Stimulated activated CD4-positive, alpha-beta T cell treated with anti-CD3 and anti-CD28 coated beads, Interleukin-4, amount 100 ng/mL, for 48 hours (primary cell): Measurements from ENCODE around the gene NTNG1.

ENCODE experiments used
- DNase-seq, 2 donors: peaks; one replicate each; pipeline ENCODE4 v3.0.0-alpha.2; 2020; ENCODE audit warnings: low read depth in 2 of 2

NTNG1 gene

GRCh38 chr1:107405236-107405635 is 264.4 kb downstream of the NTNG1 start:
- no peak for DNase-seq

DNA sequence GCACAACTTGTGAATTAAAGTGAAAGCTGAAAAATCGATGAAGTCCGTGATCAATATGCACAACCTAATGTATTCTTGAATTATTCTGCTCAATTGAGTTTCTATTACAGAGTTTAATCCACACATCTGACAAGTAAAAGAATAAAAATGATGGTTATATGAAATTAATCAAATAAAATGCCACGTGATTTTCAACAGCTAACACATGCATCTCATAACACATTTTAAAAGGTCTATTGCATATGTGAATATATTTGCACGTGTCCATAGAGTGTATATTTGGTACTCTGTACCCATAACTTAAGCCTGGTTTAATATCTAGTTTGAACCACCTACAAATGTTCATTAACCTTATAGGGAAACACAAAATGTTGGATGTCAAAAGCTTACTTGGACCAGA is 266.2 kb downstream of the NTNG1 start:
- no peak for DNase-seq

GRCh38 chr1:107413546-107413945 is 272.7 kb downstream of the NTNG1 start:
- no peak for DNase-seq

DNA sequence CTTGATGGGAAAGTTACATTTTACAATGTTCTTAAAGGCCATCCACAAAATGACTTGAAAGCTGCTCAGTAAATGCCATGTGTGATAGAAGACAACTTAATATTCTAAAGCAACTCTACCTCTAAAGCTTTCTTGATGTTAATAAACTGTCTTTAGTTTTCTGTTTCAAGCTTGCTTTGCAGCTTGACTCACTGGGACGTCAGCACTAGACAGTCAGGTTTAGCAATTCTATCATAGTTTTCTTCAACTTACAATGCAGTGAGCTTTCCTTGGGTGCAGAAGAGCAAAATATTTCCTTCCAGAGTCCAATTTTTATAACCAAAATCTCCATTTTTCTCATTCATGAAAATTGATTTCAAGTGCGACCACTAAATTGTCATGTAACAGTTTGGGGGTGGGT is 273.1 kb downstream of the NTNG1 start:
- DNase-seq: no peak

GRCh38 chr1:107414550-107414949 is 273.7 kb downstream of the NTNG1 start:
- no peak for DNase-seq

DNA sequence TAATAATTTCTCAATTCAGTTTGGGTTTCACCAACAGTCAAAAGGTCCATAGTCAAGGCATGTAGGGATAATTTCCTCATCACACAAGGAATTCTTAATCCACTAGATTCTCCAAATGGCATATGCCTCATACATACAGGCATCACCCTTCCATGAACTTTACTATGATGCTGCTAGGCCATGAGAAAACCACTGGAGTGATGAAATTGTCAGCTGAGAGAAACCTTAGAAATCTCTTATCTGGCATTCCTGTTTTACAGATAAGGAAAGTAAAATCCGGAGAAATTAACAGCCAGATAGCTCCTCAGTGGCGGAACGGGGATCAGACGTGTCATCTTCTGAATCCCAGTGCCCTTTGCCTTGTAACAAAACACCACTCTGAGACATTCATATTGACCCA is 274.4 kb downstream of the NTNG1 start:
- DNase-seq: no peak

DNA sequence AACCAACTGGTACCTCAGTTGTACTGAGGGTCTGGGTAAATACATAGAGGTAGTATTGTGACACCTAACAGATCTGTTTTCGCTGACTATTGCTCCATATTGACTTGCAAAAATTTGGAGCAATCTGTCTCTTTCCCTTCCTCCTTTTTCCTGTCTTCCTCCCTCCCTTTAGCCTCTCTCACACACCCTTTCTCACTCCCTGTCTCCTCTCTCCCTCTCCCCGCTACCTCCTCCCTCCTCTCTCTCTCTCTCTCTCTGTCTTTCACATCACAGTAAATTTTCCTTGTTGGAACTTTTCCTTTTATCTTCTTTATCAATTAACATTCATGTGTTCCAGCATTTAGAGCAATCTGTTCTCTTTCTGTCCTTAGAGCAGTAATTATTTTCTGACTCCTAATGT is 278.2 kb downstream of the NTNG1 start:
- no peak for DNase-seq

GRCh38 chr1:107422901-107423300 is 282.1 kb downstream of the NTNG1 start:
- DNase-seq: no peak

- peak in 1 of 2 donors; percentile 3 for DNase-seq
Measured at GRCh38 chr1:107430540-107431228, 289.8 kb downstream of the NTNG1 start.

DNA sequence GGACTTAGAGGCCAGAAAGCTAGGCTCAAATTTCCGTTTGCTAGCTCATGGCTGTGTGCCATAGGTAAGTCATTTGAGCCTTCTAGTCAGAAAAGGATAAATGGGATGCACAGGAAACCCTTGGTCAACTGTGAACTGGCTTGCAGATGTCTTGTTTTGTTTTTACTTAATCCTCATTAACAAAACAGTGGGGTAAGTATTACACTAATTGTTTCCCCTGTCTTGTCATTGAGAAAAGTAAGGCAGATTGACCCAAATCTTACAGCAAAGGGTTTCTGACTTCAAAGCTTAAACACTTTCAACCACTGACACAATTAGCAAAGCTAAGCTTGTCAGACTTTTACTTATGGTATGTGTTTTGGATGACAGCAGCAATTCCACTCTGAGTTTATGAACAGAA is 291.3 kb downstream of the NTNG1 start:
- no peak for DNase-seq

GRCh38 chr1:107433068-107433467 is 292.2 kb downstream of the NTNG1 start:
- no peak for DNase-seq

- DNase-seq: no peak
Measured at GRCh38 chr1:107433635-107434360, 293.0 kb downstream of the NTNG1 start.

- DNase-seq: no peak
Measured at GRCh38 chr1:107434361-107434693, 293.5 kb downstream of the NTNG1 start.

DNA sequence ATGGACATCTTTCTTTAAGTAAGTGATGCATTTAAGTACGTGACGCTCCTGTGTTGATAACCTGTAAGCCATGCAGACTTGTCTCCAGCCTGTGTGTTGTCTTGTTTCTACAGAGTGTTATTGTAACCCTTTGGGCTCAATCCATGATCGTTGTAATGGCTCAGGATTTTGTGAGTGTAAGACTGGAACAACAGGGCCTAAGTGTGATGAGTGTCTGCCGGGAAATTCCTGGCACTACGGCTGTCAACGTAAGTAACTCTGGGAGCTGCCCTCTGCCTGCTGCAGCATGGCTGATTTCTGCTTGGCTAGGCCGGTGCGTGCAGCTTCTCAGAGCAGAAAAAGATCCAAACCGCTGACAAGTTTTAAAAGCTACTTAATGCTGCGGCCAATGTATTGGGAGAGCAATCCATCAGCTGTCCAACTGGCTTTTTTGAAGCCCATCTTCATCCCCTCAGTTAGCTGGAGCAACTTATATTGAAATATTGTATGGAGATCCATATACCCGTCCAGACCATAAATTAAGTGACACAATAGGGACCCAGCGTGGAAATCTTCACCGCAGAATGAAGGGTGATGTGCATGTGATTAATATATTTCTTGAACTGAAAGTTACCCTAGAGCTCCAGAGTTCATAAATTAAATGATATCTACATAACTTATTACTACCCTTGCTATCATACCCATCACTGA is 295.9 kb downstream of the NTNG1 start:
- DNase-seq: no peak

DNA sequence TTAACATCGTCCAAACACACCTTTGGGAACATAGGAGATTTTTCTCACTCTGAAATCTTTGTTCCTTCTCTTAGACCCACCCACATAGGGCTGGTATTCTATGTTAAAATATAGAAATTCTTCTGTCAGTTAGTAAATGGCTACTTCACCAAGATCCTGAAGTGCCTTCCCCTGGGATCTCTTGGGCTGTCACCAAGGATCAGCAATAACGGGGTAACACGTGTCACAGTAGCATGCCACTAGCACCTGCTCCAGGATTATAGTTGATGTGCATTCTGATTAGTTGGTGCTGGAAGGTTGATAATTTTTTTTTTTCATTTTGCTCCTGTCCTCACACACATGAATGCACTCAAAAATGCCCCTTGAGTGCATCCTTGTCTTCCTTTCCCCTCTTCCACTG is 298.7 kb downstream of the NTNG1 start:
- DNase-seq: no peak

- no peak for DNase-seq
Measured at GRCh38 chr1:107442551-107442950, 301.7 kb downstream of the NTNG1 start.

- no peak for DNase-seq
Measured at GRCh38 chr1:107443027-107443426, 302.2 kb downstream of the NTNG1 start.

GRCh38 chr1:107443860-107444259 is 303.0 kb downstream of the NTNG1 start:
- DNase-seq: no peak

- DNase-seq: no peak
Measured at GRCh38 chr1:107444302-107444701, 303.5 kb downstream of the NTNG1 start.

- no peak for DNase-seq
Measured at GRCh38 chr1:107449326-107449725, 308.5 kb downstream of the NTNG1 start.

- no peak for DNase-seq
Measured at GRCh38 chr1:107450899-107451664, 310.2 kb downstream of the NTNG1 start.

GRCh38 chr1:107451715-107452114 is 310.9 kb downstream of the NTNG1 start:
- DNase-seq: no peak
